Uterus (tissue), 4 donors: ENCODE results near the gene EHMT1. TPM values are rescaled to one million over a fixed set of nuclear protein-coding genes. Genes with fewer than 3 reads are reported as not detected.
"Not testable (repeated sequence)": the region's sequence is repeated elsewhere in the genome, so short reads cannot be mapped to it uniquely, and the experiment has no call there.

Experiments used
- DNase-seq, 2 donors: peaks; one replicate each; pipeline ENCODE4 v3.0.0-alpha.2; 2019 to 2020
- H3K27ac ChIP-seq, 2 donors: fragments of 200-600 bp; sonication (generic); 1 replicate in 1 of 2; 2 replicates in 1 of 2; pipeline ENCODE4 v1.5.1; 2016 to 2018
- H3K27me3 ChIP-seq, 2 donors: fragments of 200-600 bp; sonication (generic); one replicate each; pipeline ENCODE4 v1.5.1; 2018 to 2019; ENCODE audit warnings: control low read depth in 1 of 2
- H3K36me3 ChIP-seq, 2 donors: fragments of 200-600 bp; sonication (generic); one replicate each; pipeline ENCODE4 v1.5.1; 2019; ENCODE audit warnings: control low read depth in 1 of 2
- H3K4me1 ChIP-seq, 2 donors: fragments of 200-600 bp; sonication (generic); one replicate each; pipeline ENCODE4 v1.5.1; 2018 to 2019; ENCODE audit warnings: control low read depth in 1 of 2
- H3K4me3 ChIP-seq, 2 donors: fragments of 200-600 bp; sonication (generic); 1 replicate in 1 of 2; 2 replicates in 1 of 2; pipeline ENCODE4 v1.5.1; 2018 to 2019; ENCODE audit warnings: mild to moderate bottlenecking in 1 of 2
- H3K9me3 ChIP-seq, 2 donors: fragments of 200-600 bp; sonication (generic); one replicate each; pipeline ENCODE4 v1.5.1; 2019; ENCODE audit warnings: control low read depth in 1 of 2
- POLR2A ChIP-seq, 2 donors: fragments of 450-650 bp; IDR thresholded peaks; one replicate each; pipeline ENCODE4 v1.6.1; 2016; ENCODE audit warnings: antibody characterized with exemption in 2 of 2, mild to moderate bottlenecking in 1 of 2, moderate library complexity in 1 of 2
- intact Hi-C: fragments of 100-400 bp; cut with DNase I; formaldehyde crosslinking; loops from one replicate; pipeline ENCODE4 v1.15.1; 2023; ENCODE audit warnings: low total_unique reads
- total RNA-seq, 4 donors: library from RNA; depleted of rRNA in 3 of 4; stranded (reverse); fragments of >200 nt in 3 of 4; gene quantifications; one replicate each; pipeline versions ENCODE4 v1.1.0 to v1.2.4, GENCODE V29; 2014 to 2023
- TF ChIP-seq, protein P1 (sequence below), 4 experiments: fragments of 200-600 bp in 2 of 4; fragments of 450-650 bp in 2 of 4; sonication (generic) in 2 of 4; IDR thresholded peaks; one replicate each; pipeline ENCODE4 v1.5.1; 2016 to 2019; ENCODE audit warnings: antibody characterized with exemption in 4 of 4, mild to moderate bottlenecking in 2 of 4, moderate library complexity in 1 of 4
- donor health status: DM: yes; HTN: yes; CAD: no.

Gene EHMT1
- total RNA-seq, 4 donors from 2014 or later, result 32.6 to 109 (median 74.9) TPM

DNA sequence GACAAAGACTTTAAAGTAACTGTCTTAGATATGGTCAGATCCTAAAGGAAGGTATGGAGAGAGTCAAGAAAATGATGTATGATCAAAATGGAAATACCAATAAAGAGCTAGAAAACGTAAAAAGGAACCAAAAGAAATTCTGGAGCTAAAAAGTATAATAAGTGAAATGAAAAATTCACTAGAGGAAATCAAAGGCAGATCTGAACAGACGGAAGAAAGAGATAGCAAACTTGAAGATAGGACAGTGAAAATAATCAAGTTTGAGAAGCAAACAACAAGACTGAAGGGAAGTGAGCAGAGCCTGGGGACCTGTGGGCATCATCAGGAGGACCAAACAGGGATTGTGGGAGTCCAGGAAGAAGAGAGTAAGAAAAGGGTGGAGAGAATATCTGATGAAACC, 115.4 kb downstream of the EHMT1 start:
- no peaks in the 10 kb centered on the region for H3K4me1 ChIP-seq

DNA sequence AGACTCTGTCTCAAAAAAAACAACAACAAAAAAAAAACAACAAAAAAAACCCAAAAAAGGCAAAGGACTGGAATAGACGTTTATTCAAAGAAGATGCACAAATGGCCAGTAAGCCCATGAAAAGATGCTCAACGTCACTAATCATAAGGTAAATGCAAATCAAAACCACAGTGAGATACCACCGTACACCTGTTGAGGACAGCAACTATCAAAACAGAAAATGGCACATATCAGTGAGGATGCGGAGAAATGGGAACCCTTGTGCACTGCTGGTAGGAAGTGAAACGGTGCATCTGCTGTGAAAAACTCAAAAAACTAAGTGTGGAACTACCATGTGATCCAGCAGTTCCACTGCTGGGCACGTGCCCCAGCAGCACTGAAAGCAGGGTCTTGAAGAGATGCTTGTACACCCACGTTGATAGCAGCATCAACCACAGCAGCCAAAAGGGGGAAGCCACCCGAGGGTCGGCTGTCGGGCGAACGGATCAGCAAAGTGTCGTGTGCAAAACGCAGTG, 119.4 kb downstream of the EHMT1 start:
- H3K9me3 ChIP-seq, H3K36me3 ChIP-seq, H3K27me3 ChIP-seq, H3K4me3 ChIP-seq, DNase-seq, intact Hi-C loops, H3K4me1 ChIP-seq, H3K27ac ChIP-seq: not testable (repeated sequence)

More for the DNA sequence above, 115.4 kb downstream of the EHMT1 start:
- no peaks in the 10 kb centered on the region for H3K9me3 ChIP-seq
- H3K27ac ChIP-seq, result no peak overlapping the region
- H3K4me3 ChIP-seq, result no peak overlapping the region
- no peaks in the 10 kb centered on the region for H3K27me3 ChIP-seq
- H3K36me3 ChIP-seq, result no peaks in the 10 kb centered on the region
- DNase-seq, result no peak
- intact Hi-C loops, result no loop called here
- TF ChIP-seq POLR2A (IDR thresholded peaks at IDR 0.05), result no peak
- TF ChIP-seq, protein P1, sequence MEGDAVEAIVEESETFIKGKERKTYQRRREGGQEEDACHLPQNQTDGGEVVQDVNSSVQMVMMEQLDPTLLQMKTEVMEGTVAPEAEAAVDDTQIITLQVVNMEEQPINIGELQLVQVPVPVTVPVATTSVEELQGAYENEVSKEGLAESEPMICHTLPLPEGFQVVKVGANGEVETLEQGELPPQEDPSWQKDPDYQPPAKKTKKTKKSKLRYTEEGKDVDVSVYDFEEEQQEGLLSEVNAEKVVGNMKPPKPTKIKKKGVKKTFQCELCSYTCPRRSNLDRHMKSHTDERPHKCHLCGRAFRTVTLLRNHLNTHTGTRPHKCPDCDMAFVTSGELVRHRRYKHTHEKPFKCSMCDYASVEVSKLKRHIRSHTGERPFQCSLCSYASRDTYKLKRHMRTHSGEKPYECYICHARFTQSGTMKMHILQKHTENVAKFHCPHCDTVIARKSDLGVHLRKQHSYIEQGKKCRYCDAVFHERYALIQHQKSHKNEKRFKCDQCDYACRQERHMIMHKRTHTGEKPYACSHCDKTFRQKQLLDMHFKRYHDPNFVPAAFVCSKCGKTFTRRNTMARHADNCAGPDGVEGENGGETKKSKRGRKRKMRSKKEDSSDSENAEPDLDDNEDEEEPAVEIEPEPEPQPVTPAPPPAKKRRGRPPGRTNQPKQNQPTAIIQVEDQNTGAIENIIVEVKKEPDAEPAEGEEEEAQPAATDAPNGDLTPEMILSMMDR (IDR thresholded peaks at IDR 0.05), result no peak

DNA sequence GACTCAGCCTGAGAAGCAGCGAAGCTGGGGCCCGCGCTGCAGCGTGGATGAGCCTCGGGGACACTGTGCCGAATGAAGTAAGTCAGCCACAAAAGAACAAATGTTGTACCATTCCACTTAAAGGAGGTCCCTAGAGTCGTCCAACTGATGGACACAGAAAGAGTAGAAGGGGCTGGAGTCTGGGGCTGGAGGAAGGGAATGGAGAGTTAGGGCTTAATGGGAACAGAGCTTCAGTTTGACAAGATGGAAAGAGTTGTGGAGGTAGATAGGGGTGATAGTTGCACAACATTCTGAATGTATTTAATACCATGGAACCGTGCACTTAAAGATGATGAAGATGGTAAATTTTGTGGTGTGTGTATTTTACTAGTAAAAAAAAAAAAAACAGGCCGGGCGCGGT, 119.9 kb downstream of the EHMT1 start:
- no peak overlapping the region for H3K4me3 ChIP-seq
- TF ChIP-seq POLR2A (IDR thresholded peaks at IDR 0.05), result no peak
- TF ChIP-seq, protein P1 (IDR thresholded peaks at IDR 0.05), result no peak
- no peak for DNase-seq
- intact Hi-C loops, result no loop called here
- no peaks in the 10 kb centered on the region for H3K9me3 ChIP-seq
- H3K27me3 ChIP-seq, result no peaks in the 10 kb centered on the region
- no peaks in the 10 kb centered on the region for H3K36me3 ChIP-seq
- peaks cover 0 to 5% of the 10 kb centered on the region in 2 donors for H3K4me1 ChIP-seq
- no peak overlapping the region for H3K27ac ChIP-seq

DNA sequence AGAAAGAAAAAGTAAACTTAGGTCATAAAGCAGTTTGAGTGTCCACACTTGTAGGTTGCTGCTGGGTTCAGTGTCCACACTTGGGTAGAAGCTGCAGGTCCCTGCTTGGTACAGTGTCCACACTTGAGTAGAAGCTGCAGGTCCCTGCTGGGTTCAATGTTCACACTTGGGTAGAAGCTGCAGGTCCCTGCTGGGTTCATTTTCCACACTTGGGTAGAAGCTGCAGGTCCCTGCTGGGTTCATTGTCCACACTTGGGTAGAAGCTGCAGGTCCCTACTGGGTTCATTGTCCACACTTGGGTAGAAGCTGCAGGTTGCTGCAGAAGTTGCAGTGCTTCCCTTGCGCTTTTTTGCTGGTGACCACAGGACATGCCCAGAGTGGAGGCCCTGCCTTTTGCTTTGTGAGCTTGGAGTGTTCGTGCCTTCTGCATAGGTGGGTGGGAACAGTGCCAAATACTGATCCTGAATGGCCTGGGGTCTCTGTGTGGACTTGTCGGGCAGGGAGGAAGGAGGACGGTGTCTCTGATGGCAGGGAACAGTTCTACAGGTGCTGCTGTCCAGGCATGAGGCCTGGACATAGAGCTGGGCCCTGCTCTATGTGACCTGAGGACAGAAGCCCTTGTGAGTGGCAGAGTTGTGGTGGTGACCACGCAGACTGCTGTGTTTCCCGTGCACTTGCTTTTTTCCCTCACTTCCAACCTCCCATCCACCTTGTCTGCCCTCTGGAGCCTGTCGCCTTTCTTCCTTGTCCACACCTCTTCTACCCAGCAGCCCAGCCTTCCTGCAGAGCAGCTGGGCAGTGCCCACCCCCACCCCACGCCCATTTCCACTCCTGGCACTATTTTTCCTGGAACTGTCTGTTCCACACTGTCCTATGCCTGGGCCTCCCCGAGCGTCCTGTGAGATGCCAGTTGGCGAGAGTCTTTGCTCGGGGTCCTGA, 120.8 kb downstream of the EHMT1 start:
- Histone ChIP-seq H3K9me3 (no peaks in the 10 kb centered on the region), H3K4me3 (no peak overlapping the region), H3K36me3 (no peaks in the 10 kb centered on the region), H3K27me3 (no peaks in the 10 kb centered on the region), H3K27ac (no peak overlapping the region), H3K4me1 (peaks cover 0 to 5% of the 10 kb centered on the region in 2 donors)
- intact Hi-C loops, result no loop called here
- TF ChIP-seq POLR2A (IDR thresholded peaks at IDR 0.05), result no peak
- TF ChIP-seq, protein P1 (IDR thresholded peaks at IDR 0.05), result no peak
- no peak for DNase-seq

DNA sequence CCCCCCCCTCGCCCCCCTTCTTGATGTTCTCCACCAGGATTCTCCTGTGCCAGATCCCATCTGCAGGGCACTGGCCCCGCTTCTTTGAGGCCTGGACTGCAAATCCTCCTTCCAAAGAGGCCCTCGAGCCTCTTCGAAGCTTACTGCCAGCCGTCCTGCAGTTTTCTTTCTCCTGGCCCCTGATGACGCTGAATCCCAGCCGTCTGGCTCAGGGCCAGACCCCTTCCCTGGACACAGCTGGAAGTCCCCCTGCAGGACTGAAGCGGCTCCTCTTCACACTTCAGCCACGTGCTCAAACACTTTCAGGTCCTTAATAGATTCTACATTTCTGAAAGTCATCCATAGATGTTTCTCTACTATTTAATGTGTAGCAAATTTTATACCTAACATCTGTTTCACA, 121.5 kb downstream of the EHMT1 start:
- H3K27ac ChIP-seq, result no peak overlapping the region
- intact Hi-C loops, result no loop called here

More for the DNA sequence above, 121.5 kb downstream of the EHMT1 start:
- no peaks in the 10 kb centered on the region for H3K36me3 ChIP-seq
- no peak overlapping the region for H3K4me3 ChIP-seq
- peak in 1 of 2 donors; percentile 56 for DNase-seq
- TF ChIP-seq, protein P1 (IDR thresholded peaks at IDR 0.05), result no peak
- TF ChIP-seq POLR2A (IDR thresholded peaks at IDR 0.05), result no peak
- no peaks in the 10 kb centered on the region for H3K9me3 ChIP-seq
- peaks cover 0 to 5% of the 10 kb centered on the region in 2 donors for H3K4me1 ChIP-seq
- no peaks in the 10 kb centered on the region for H3K27me3 ChIP-seq
